HG03175 (cell line): ENCODE results near the gene CTPS2.

Source experiments
- ATAC-seq: cut with Tn5 transposase; IDR thresholded peaks from one replicate; pipeline ENCODE4 v1.9.1; 2021; ENCODE audit warnings: mild to moderate bottlenecking, moderate library complexity; ENCODE audit not compliant: unreplicated experiment

The CTPS2 gene

DNA sequence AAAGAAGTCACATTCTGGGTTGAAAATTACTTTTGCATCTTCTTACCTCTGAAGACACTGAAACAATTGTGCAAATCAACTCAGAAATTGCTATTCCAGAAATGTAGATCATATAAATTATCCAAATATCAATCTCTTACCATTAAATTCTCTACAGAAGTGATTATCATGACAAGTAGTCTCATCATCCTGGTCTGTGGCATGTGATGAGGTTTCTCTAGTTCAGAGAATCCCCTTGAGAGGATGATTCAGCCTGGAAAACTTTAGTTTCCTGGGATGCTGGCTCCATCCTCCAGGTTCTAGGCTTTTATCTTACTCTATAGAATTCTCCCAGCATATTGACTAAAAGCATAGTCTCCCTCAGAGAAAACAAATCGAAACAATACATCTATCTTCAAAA lies 138.7 kb downstream of the CTPS2 start:
- no peak for ATAC-seq

DNA sequence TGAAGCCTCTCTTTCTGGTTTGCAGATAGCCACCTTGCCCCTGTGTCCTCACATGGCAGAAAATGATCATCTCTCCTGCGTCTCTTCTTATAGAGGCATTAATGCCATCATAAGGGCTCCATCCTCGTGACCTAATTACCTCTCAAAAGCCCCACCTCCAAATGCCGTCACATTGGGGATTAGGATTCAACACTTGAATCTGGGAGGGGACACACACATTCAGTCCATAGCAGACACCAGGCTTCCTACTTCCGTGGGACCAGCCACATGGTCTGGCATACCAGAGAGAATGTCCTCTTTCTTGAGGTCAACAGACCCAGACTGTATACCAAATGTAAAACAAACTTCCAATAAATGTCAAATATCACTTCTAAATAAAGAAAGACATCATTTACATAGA lies 144.8 kb downstream of the CTPS2 start:
- no peak for ATAC-seq

DNA sequence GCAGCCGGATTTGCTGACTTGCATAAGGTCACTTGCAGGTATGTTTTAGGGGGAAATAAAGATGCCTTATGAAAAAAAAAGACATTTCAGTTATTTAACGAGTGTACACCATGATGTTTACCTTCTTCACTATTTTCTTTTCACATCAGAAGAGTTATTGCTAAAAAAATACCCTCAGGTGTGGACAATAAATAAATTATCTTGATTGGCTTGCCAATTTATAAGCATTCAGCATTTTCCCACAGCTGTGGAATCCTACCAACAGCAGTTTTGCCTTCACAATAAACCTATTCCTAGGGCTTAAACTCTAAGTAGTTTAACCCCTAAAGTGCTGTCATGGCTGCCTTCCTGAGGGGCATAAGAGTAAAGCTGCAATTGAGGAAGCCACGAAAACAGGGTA lies 145.9 kb downstream of the CTPS2 start:
- no peak for ATAC-seq

DNA sequence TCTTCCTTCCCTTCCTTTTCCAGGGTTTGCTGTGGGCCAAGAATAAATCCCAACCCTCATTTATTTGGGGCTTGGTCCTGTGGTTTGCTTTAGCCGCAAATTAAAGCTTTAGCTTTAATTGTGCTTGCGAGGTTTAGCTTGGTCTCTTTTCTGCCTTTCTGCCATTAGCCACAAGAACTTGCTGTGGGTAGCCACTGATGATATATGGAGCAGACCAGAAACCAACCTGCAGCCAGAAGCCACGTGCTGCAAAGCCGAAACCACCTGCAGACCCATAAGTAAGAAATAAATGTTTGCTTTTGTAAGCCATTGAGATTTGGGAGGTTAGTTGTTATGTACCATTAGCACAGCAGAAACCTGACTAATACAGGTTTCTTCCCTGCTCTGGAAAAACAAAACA lies 152.3 kb downstream of the CTPS2 start:
- ATAC-seq: no peak

DNA sequence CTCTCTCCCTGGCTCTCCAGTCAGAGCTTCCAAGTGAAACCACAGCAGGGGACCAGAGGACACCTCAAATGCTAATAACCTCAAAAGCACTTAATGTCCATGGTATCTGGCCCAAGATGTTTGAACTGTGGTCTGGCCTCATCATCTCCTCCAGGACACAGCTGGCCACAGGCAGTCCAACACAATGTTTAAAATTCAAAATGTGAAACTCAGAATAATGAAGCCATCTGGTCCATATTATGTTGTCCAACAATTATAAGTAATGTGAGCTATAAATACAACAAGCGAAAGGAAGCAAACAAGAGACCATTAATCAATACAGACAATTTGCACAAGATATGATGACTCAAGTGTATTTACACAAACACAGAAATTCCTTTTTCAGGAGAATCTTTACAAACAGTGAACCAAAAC lies 153.3 kb downstream of the CTPS2 start:
- no peak for ATAC-seq

DNA sequence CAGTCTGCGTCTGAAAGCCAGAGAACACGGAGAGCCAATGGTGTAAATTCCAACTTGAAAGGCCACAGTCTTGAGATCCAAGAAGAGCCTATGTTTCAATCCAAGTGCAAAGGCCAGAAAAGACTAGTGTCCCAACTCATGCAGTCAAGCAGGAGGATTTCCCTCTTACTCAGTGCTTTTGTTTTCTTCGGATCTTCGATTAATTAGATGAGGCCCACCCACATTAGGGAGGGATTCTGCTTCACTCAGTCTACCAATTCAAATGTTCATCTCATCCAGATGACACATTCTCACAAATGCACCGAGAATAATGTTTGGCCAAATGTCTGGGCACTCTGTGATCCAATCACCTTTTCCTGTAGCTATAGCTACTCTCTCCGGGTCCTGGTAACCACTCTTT lies 154.0 kb downstream of the CTPS2 start:
- no peak for ATAC-seq

DNA sequence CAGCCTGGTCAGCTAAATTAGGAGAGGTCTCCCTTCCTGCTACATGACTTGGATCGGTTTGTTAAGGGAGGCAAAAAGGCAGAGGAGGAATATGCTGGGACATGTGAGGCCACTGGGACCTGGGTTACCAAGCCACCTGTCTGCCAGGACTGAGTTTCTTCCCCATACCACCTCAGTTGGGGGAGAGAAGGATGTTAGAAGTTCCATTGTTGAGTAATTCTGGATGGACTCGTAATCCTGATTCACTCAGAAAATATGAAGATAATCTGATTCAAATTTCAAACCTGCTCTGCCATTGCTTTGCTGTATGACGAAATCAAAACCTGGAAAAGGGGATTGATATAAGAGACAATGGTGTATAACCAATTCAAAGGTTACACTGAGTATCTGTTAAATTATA lies 159.9 kb downstream of the CTPS2 start:
- ATAC-seq: no peak

DNA sequence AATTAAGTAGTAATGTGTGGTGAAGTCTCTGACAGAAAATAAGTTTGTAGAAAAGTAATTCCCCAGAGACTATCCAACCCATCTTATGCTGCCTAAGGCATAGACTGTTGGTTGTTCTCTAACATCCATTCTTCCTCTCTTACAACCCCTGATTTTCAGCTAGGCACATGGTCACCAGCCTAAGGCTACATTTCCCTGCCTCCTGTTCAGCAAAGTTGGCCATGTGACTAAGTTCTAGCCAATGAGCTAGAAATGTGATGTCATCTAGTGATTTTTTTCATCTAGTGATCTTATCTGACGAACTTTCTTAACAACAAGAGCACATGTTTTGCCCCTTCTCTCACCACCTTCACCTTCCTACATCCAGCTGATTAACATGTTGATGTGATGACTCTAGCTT lies 164.8 kb downstream of the CTPS2 start:
- ATAC-seq: no peak

DNA sequence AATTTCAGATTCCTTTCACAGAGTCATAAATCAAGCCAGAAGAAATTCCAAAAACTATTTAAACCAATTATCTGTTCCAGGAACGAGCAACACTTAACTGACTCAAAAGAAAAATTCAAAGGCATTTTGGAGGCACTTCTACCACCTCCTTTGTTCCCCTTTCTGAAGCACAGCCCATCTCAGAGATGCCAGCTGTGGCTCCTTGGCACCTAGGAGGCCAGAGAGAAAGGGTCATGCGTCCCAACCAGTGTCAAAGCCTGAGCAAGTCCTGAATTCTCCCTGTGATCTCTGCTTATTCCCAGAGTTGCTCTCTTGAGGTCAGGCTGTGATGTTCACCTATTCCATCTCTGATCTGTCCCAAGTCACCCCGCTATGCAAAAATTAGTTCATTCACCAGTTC lies 167.5 kb downstream of the CTPS2 start:
- ATAC-seq: no peak
